PC-3 (cell line): Measurements from ENCODE around the gene IL1R1. TPM values are rescaled to one million over a fixed set of nuclear protein-coding genes. Genes with fewer than 3 reads are reported as not detected.
A peak's percentile ranks its signal among the peaks of the same experiment; 100 is the strongest.

ENCODE experiments used
- ATAC-seq: fragments of 200-7000 bp; cut with Tn5 transposase; 2 replicates; pipeline ENCODE4 v1.9.1; 2020; ENCODE audit warnings: mild to moderate bottlenecking, moderate library complexity
- BruUV-seq: library from RNA; stranded (reverse); fragments of 400-500 nt; replicated peaks from 2 replicates; lab custom pipeline; 2021; lab: Mats Ljungman, UMichigan
- CTCF ChIA-PET: fragments of 300-600 bp; sonication (Branson Sonifier 250); formaldehyde crosslinking; loops from one replicate; lab custom pipeline; 2022; ENCODE audit warnings: antibody characterized with exemption; lab: Charles Lee
- POLR2A ChIA-PET: fragments of 300-600 bp; sonication (Branson Sonifier 250); formaldehyde crosslinking; loops from one replicate; lab custom pipeline; 2022; ENCODE audit warnings: antibody characterized with exemption; ENCODE audit not compliant: unreplicated experiment; lab: Charles Lee
- DNase-seq: peaks from one replicate; pipeline ENCODE4 v3.0.0-alpha.2; 2015
- H2AFZ ChIP-seq: fragments of 300-600 bp; sonication (generic); 2 replicates; pipeline ENCODE4 v1.6.0; 2016; ENCODE audit warnings: antibody characterized with exemption, low read length
- H3F3A ChIP-seq: fragments of 300-600 bp; sonication (generic); one replicate; pipeline ENCODE4 v1.6.0; 2017; ENCODE audit warnings: antibody characterized with exemption, low read length, control low read depth, mild to moderate bottlenecking; ENCODE audit not compliant: unreplicated experiment
- H3K27ac ChIP-seq: fragments of 300-600 bp; sonication (generic); 2 replicates; pipeline ENCODE4 v1.5.1; 2016; ENCODE audit warnings: mild to moderate bottlenecking, low read length
- H3K27me3 ChIP-seq: fragments of 300-600 bp; sonication (generic); 2 replicates; pipeline ENCODE4 v1.6.1; 2016; ENCODE audit warnings: low read length, mixed read lengths
- H3K36me3 ChIP-seq: fragments of 300-600 bp; sonication (generic); 2 replicates; pipeline ENCODE4 v1.6.1; 2016; ENCODE audit warnings: low read depth, mixed run types, low read length, mixed read lengths
- H3K4me1 ChIP-seq: fragments of 300-600 bp; sonication (generic); 2 replicates; pipeline ENCODE4 v1.5.1; 2016; ENCODE audit warnings: low read length; ENCODE audit not compliant: insufficient read depth
- H3K4me2 ChIP-seq: fragments of 300-600 bp; sonication (generic); 2 replicates; pipeline ENCODE4 v1.6.0; 2016; ENCODE audit warnings: low read length
- H3K4me3 ChIP-seq: fragments of 300-600 bp; sonication (generic); 2 replicates; pipeline ENCODE4 v1.5.1; 2016; ENCODE audit warnings: mild to moderate bottlenecking, low read length, mixed read lengths
- H3K79me2 ChIP-seq: fragments of 300-600 bp; sonication (generic); 2 replicates; pipeline ENCODE4 v1.6.1; 2017; ENCODE audit warnings: low read length, mixed read lengths
- H3K9ac ChIP-seq: fragments of 300-600 bp; sonication (generic); 2 replicates; pipeline ENCODE4 v1.6.0; 2016; ENCODE audit warnings: mild to moderate bottlenecking, low read length
- H3K9me2 ChIP-seq: fragments of 300-600 bp; sonication (generic); replicated peaks from 2 replicates; pipeline ENCODE4 v1.6.1; 2016; ENCODE audit warnings: mixed run types, low read length, mixed read lengths
- H3K9me3 ChIP-seq: fragments of 300-600 bp; sonication (generic); 2 replicates; pipeline ENCODE4 v1.6.1; 2016; ENCODE audit warnings: low read length, mixed read lengths
- H4K20me1 ChIP-seq: fragments of 300-600 bp; sonication (generic); 2 replicates; pipeline ENCODE4 v1.6.1; 2016; ENCODE audit warnings: low read length, mixed read lengths
- EZH2 ChIP-seq: fragments of 300-600 bp; sonication (generic); IDR thresholded peaks from one replicate; pipeline ENCODE4 v1.6.1; 2017; ENCODE audit warnings: antibody characterized with exemption, mild to moderate bottlenecking, low read length; ENCODE audit not compliant: unreplicated experiment
- EZH2phosphoT487 ChIP-seq: fragments of 300-600 bp; sonication (generic); IDR thresholded peaks from 2 replicates; pipeline ENCODE4 v1.6.1; 2018; ENCODE audit warnings: mild to moderate bottlenecking, antibody characterized with exemption, low read length, borderline replicate concordance
- intact Hi-C: fragments of 100-400 bp; cut with micrococcal nuclease; formaldehyde crosslinking; loops from 2 replicates; pipeline ENCODE4 v1.9.0; 2023
- total RNA-seq: library from RNA; depleted of rRNA; stranded (reverse); fragments of >200 nt; gene quantifications from 2 replicates; pipeline ENCODE4 v1.2.3, GENCODE V29; 2014; rRNA removed
- TF ChIP-seq, protein P1 (sequence below): fragments of 300-600 bp; sonication (generic); conservative IDR thresholded peaks from 2 replicates; pipeline ENCODE4 v1.5.1; 2017; ENCODE audit warnings: antibody characterized with exemption, low read depth, mild to moderate bottlenecking, low read length

IL1R1 gene
- total RNA-seq, 1 experiment from 2014 or later, result 0.69 TPM

DNA sequence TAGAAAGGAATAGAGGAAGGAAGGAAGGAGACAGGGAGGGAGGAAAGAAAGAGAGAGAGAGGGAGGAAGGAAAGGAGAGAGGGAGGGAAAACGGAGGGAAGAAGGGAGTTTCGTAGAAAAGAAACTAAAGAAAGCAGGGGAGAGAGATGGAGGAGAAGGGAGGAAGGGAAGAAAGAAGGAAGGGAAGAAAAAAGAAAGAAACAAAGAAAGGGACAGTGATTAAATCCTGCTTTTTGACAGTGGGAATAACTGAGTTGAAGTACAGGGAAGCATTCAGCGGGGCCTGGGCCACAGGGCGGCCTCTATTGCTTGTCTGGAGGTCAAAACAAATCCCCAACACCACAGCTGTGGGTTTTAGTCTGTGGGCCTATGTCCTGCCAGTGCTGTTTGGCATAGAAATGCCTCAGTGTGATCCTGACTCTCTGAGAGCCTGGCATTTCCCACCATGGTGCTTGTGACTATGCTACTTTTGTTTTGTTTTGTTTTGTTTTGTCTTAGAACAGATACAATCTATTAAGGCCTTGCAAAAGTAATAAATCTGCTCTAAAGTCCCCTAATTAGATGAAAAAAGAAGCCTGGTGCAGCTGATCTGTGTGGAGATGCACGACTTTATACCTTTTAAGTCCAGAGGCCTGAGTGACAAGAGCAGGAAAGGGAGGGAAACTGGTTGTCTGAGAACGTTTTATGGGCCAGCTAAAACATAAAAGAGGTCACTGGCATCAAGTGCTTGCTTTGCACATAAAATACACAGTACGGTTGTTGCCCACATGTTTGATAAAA, 84.3 kb downstream of the IL1R1 start:
- Histone ChIP-seq H3K4me3 (peak overlapping the region; percentile 4; the same call in 1 of the 2 replicates), H3K4me2 (peak overlapping the region; percentile 61), H3K36me3 (no peaks in the 10 kb centered on the region), H3K9ac (peak overlapping the region; percentile 84), H3K27ac (peak overlapping the region; percentile 97), H4K20me1 (no peaks in the 10 kb centered on the region), H3F3A (no peaks in the 10 kb centered on the region), H3K4me1 (peaks cover 35% of the 10 kb centered on the region), H3K27me3 (no peaks in the 10 kb centered on the region), H3K9me2 (no peaks in the 10 kb centered on the region), H2AFZ (peak overlapping the region; percentile 5; the same call in 1 of the 2 replicates), H3K9me3 (no peaks in the 10 kb centered on the region), H3K79me2 (no peaks in the 10 kb centered on the region)
- BruUV-seq, result no TSS peak
- ChIA-PET CTCF (no interaction called here), POLR2A (interaction anchor here (0.6 kb wide), 1 partner anchor 241 kb away, joined by 3 read pairs; no protein-coding TSS in a partner anchor)
- TF ChIP-seq EZH2phosphoT487 (no peak), EZH2 (no peak)
- TF ChIP-seq, protein P1, sequence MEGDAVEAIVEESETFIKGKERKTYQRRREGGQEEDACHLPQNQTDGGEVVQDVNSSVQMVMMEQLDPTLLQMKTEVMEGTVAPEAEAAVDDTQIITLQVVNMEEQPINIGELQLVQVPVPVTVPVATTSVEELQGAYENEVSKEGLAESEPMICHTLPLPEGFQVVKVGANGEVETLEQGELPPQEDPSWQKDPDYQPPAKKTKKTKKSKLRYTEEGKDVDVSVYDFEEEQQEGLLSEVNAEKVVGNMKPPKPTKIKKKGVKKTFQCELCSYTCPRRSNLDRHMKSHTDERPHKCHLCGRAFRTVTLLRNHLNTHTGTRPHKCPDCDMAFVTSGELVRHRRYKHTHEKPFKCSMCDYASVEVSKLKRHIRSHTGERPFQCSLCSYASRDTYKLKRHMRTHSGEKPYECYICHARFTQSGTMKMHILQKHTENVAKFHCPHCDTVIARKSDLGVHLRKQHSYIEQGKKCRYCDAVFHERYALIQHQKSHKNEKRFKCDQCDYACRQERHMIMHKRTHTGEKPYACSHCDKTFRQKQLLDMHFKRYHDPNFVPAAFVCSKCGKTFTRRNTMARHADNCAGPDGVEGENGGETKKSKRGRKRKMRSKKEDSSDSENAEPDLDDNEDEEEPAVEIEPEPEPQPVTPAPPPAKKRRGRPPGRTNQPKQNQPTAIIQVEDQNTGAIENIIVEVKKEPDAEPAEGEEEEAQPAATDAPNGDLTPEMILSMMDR, result no peak
- ATAC-seq (peak; percentile 21), DNase-seq (peak; percentile 45)
- intact Hi-C loops, result no loop called here

DNA sequence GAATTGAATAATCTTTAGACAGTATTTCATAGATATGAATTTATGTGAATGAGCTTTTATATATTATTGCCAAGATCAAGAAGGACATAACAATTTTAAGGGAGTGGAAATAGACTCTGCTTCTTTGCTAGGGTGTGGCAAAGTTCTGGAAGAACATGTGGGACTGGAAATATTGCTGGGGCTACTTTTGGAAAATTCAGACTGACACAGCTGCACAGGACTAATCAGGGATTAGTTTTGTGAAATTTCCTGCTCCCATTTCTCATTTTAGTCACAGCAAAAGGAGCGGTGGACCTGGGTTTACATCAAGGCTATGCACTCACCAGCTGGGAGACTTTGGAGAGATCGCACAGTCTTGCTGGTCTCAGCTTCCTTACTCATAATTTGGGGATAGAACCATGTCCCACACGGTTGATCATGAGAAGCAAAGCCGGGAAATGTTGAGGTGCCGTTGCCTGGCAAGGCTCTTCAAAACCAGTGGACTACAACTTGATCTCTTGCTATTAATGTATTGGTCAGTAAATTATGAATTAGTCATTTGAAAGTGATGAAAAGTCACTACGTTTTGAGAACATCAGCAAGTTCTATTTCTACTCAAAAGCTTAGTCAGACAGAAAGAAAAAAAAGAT, 86.7 kb downstream of the IL1R1 start:
- POLR2A ChIA-PET, result no interaction called here
- intact Hi-C loops, result no loop called here
- H3K4me2 ChIP-seq, result no peak overlapping the region
- H3K36me3 ChIP-seq, result no peaks in the 10 kb centered on the region
- CTCF ChIA-PET, result interaction anchor here (0.6 kb wide), 1 partner anchor 37 kb away, joined by 7 read pairs; no protein-coding TSS in a partner anchor
- no peaks in the 10 kb centered on the region for H4K20me1 ChIP-seq
- H3K27ac ChIP-seq, result peak overlapping the region; percentile 92
- peaks cover 35% of the 10 kb centered on the region for H3K4me1 ChIP-seq
- H3K9ac ChIP-seq, result peak overlapping the region; percentile 73; the same call in 1 of the 2 replicates
- ATAC-seq (no peak), DNase-seq (no peak)
- no TSS peak for BruUV-seq
- H3F3A ChIP-seq, result no peaks in the 10 kb centered on the region
- no peaks in the 10 kb centered on the region for H3K9me3 ChIP-seq
- TF ChIP-seq EZH2, result no peak
- TF ChIP-seq EZH2phosphoT487, result no peak
- TF ChIP-seq, protein P1, result no peak
- H2AFZ ChIP-seq, result no peak overlapping the region
- no peaks in the 10 kb centered on the region for H3K27me3 ChIP-seq
- no peaks in the 10 kb centered on the region for H3K79me2 ChIP-seq
- H3K9me2 ChIP-seq, result no peaks in the 10 kb centered on the region
- no peak overlapping the region for H3K4me3 ChIP-seq

Other genes with a start within 250 kb of the IL1R1 start
- gene IL1R2, start 150.8 kb upstream of the IL1R1 start, total RNA-seq, result 5.6 and 6.0 TPM in 2 replicates
- gene IL1RL2, start 44.3 kb downstream of the IL1R1 start, total RNA-seq, result 0.11 TPM in 1 of 2 replicates, not detected in the other
- gene IL1RL1, start 168.8 kb downstream of the IL1R1 start, total RNA-seq, result 4.9 and 5.7 TPM in 2 replicates
- 1.2 and 3.6 TPM in 2 replicates for gene IL18R1, start 213.1 kb downstream of the IL1R1 start, total RNA-seq